ENCODE data around the gene GOLGA3.

The GOLGA3 gene

DNA sequence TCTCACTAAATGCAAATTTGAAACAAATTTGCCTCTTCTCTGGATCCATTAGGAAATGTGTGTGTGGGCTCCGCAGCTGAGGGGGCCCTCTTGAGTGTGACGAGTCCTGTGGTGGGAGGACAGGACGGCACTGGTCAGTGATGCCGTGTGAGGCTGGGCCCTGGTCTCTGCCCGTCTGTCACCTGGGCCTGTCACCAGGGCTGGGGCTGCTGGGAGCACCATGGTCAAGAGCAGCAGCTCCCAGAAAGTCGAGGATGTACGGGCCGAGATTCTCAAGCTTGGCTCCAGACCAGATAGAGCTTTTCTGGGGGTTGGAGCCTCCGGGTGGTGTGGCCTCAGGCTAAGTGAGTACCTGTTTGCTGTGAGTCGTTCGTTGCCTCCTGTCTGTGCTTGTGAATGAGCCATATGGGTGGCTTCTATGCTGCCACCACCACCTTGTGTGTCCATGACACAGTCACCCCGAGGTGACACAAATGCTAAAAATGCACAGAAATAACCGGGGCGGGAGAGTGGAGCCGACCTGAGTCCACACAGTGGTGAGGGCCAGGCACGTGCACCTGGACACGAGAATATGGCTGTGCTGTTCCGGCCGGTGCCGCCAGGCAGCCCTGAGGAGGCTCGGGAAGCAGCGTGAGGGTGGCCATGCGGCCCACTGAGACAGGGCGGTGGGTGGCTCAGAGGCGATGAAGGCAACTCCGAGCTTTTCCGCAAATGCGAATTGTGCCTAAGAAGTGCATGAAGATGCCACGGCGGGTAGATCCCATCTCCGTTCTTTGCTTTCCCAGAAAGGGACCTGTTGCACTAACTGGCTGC, 109.3 kb downstream of the GOLGA3 start:
- DNase-seq = no peak
